H1 (cell line): ENCODE data around the gene SOWAHD. TPM values are rescaled to one million over a fixed set of nuclear protein-coding genes. Genes with fewer than 3 reads are reported as not detected.
A peak's percentile ranks its signal among the peaks of the same experiment; 100 is the strongest.

Source experiments
- CEBPB ChIP-seq: IDR thresholded peaks from 2 replicates; pipeline ENCODE4 v1.6.1; 2012; ENCODE audit warnings: low read depth, low read length
- CHD1 ChIP-seq: IDR thresholded peaks from 2 replicates; pipeline ENCODE4 v1.6.1; 2012; ENCODE audit warnings: low read depth, low read length, improper control_type of control experiment
- CREB1 ChIP-seq: IDR thresholded peaks from 2 replicates; pipeline ENCODE4 v1.6.1; 2012; ENCODE audit warnings: inconsistent platforms
- EGR1 ChIP-seq: IDR thresholded peaks from 2 replicates; pipeline ENCODE4 v1.6.1; 2011; ENCODE audit warnings: low read depth, low read length, borderline replicate concordance
- JUND ChIP-seq: IDR thresholded peaks from 2 replicates; pipeline ENCODE4 v1.6.1; 2011; ENCODE audit warnings: mild to moderate bottlenecking, improper control_type of control experiment, low read length
- NRF1 ChIP-seq: IDR thresholded peaks from 2 replicates; pipeline ENCODE4 v1.6.1; 2011; ENCODE audit warnings: mild to moderate bottlenecking, low read depth, low read length, improper control_type of control experiment
- POLR2A ChIP-seq, 2 experiments: IDR thresholded peaks; 1 replicate in 1 of 2; 2 replicates in 1 of 2; pipeline ENCODE4 v1.6.1; 2011; ENCODE audit warnings: low read depth in 2 of 2, low read length in 2 of 2, mild to moderate bottlenecking in 2 of 2; ENCODE audit errors: control extremely low read depth in 1 of 2
- RNF2 ChIP-seq: fragments of 200-900, 300-1000 bp; sonication (generic); IDR thresholded peaks from 2 replicates; pipeline ENCODE4 v1.7.1; 2016; ENCODE audit warnings: borderline replicate concordance, low read depth, mild to moderate bottlenecking, antibody characterized with exemption, low read length; ENCODE audit not compliant: poor library complexity, severe bottlenecking; ENCODE audit errors: missing control alignments
- RXRA ChIP-seq: IDR thresholded peaks from 2 replicates; pipeline ENCODE4 v1.6.1; 2011; ENCODE audit warnings: low read depth, mild to moderate bottlenecking, low read length, moderate library complexity; ENCODE audit not compliant: insufficient read depth
- TAF1 ChIP-seq: IDR thresholded peaks from 2 replicates; pipeline ENCODE4 v1.6.1; 2011; ENCODE audit warnings: mild to moderate bottlenecking, low read depth, low read length
- polyA plus RNA-seq, 7 experiments: library from polyadenylated mRNA; depleted of rRNA in 3 of 7; stranded (reverse) in 5 of 7; unstranded in 2 of 7; fragments of >200 nt in 5 of 7; fragments of 200-250 nt in 2 of 7; gene quantifications; 1 replicate in 5 of 7; 2 replicates in 1 of 7; 4 replicates in 1 of 7; pipeline versions ENCODE4 v1.2.1 to v1.2.3, GENCODE V29; 2011 to 2013; ENCODE audit warnings: missing spikeins in 2 of 7, mixed read lengths in 2 of 7
- total RNA-seq: library from RNA; stranded (reverse); fragmentation: NEBNext Ultra II Directional; extraction: Animal tissue kit (Norgen Biotek cat#: 25700); gene quantifications from 2 replicates; pipeline ENCODE4 v1.2.1, GENCODE V29; 2021
- TF ChIP-seq, protein P1 (sequence below): fragments of 300-600 bp; sonication (generic); IDR thresholded peaks from 2 replicates; pipeline ENCODE4 v1.7.1; 2012; ENCODE audit warnings: low read length, moderate library complexity, mild to moderate bottlenecking, inconsistent platforms; ENCODE audit not compliant: insufficient replicate concordance

The SOWAHD gene
- total and polyA plus RNA-seq, 2 of the 8 experiments (the other 6 are each of a cell fraction or from before 2014, with no cell fraction given): 1.7 to 2.9 TPM

DNA sequence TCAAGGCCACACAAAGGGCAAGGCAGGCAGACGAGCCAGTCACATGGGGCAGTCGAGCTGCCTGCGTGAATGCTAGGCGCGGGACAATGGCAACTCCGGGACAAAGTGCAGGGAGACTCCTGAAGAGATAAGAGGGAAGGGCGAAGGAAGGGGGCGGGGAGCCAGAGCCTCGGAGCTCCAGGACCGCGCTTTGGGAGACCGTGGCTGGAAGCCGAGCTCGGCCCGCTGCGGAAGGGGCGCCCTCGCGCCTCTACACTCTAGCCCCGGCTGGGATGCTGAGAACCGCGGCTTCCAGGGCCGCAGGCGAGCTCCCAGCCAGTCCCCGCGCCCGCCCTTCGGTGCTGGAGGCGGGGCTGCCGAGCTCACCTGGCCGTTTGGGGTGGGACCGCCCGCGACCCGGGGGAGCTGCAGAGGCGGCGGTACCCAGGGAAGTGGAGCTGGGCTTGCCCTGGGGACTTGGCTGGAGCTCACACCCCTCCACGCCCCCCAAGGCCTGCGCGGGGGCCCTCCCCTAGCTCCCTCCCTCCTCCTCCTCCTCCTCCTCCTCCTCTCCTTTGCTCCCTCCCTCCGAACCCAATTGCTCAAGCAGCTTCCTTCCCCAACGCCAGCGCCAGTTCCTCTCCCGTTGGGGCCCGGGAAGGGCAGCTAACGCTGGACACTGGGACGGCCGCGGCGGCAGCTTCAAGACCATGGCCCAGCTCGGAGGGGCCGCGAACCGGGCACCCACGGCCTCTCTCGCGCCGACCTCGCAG is at the start of gene SOWAHD (continued):
- TF ChIP-seq TAF1: peak; percentile 50; the same call in 1 of the 2 replicates
- TF ChIP-seq, protein P1, sequence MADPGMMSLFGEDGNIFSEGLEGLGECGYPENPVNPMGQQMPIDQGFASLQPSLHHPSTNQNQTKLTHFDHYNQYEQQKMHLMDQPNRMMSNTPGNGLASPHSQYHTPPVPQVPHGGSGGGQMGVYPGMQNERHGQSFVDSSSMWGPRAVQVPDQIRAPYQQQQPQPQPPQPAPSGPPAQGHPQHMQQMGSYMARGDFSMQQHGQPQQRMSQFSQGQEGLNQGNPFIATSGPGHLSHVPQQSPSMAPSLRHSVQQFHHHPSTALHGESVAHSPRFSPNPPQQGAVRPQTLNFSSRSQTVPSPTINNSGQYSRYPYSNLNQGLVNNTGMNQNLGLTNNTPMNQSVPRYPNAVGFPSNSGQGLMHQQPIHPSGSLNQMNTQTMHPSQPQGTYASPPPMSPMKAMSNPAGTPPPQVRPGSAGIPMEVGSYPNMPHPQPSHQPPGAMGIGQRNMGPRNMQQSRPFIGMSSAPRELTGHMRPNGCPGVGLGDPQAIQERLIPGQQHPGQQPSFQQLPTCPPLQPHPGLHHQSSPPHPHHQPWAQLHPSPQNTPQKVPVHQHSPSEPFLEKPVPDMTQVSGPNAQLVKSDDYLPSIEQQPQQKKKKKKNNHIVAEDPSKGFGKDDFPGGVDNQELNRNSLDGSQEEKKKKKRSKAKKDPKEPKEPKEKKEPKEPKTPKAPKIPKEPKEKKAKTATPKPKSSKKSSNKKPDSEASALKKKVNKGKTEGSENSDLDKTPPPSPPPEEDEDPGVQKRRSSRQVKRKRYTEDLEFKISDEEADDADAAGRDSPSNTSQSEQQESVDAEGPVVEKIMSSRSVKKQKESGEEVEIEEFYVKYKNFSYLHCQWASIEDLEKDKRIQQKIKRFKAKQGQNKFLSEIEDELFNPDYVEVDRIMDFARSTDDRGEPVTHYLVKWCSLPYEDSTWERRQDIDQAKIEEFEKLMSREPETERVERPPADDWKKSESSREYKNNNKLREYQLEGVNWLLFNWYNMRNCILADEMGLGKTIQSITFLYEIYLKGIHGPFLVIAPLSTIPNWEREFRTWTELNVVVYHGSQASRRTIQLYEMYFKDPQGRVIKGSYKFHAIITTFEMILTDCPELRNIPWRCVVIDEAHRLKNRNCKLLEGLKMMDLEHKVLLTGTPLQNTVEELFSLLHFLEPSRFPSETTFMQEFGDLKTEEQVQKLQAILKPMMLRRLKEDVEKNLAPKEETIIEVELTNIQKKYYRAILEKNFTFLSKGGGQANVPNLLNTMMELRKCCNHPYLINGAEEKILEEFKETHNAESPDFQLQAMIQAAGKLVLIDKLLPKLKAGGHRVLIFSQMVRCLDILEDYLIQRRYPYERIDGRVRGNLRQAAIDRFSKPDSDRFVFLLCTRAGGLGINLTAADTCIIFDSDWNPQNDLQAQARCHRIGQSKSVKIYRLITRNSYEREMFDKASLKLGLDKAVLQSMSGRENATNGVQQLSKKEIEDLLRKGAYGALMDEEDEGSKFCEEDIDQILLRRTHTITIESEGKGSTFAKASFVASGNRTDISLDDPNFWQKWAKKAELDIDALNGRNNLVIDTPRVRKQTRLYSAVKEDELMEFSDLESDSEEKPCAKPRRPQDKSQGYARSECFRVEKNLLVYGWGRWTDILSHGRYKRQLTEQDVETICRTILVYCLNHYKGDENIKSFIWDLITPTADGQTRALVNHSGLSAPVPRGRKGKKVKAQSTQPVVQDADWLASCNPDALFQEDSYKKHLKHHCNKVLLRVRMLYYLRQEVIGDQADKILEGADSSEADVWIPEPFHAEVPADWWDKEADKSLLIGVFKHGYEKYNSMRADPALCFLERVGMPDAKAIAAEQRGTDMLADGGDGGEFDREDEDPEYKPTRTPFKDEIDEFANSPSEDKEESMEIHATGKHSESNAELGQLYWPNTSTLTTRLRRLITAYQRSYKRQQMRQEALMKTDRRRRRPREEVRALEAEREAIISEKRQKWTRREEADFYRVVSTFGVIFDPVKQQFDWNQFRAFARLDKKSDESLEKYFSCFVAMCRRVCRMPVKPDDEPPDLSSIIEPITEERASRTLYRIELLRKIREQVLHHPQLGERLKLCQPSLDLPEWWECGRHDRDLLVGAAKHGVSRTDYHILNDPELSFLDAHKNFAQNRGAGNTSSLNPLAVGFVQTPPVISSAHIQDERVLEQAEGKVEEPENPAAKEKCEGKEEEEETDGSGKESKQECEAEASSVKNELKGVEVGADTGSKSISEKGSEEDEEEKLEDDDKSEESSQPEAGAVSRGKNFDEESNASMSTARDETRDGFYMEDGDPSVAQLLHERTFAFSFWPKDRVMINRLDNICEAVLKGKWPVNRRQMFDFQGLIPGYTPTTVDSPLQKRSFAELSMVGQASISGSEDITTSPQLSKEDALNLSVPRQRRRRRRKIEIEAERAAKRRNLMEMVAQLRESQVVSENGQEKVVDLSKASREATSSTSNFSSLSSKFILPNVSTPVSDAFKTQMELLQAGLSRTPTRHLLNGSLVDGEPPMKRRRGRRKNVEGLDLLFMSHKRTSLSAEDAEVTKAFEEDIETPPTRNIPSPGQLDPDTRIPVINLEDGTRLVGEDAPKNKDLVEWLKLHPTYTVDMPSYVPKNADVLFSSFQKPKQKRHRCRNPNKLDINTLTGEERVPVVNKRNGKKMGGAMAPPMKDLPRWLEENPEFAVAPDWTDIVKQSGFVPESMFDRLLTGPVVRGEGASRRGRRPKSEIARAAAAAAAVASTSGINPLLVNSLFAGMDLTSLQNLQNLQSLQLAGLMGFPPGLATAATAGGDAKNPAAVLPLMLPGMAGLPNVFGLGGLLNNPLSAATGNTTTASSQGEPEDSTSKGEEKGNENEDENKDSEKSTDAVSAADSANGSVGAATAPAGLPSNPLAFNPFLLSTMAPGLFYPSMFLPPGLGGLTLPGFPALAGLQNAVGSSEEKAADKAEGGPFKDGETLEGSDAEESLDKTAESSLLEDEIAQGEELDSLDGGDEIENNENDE: no peak
- no peak for TF ChIP-seq JUND
- TF ChIP-seq NRF1: no peak
- TF ChIP-seq CHD1: no peak
- TF ChIP-seq POLR2A (IDR thresholded peaks at IDR 0.05; ENCODE audit: control extremely low read depth in 1 of 2, low read depth in 2 of 2, low read length in 2 of 2): peak; percentile 52 to 70
- no peak for TF ChIP-seq CREB1
- TF ChIP-seq EGR1: no peak
- no peak for TF ChIP-seq CEBPB
- TF ChIP-seq RXRA: no peak
- TF ChIP-seq RNF2: no peak
